Measurements from ENCODE around the gene ADGRB3. TPM values are rescaled to one million over a fixed set of nuclear protein-coding genes. Genes with fewer than 3 reads are reported as not detected.
"Not testable (repeated sequence)": the region's sequence is repeated elsewhere in the genome, so short reads cannot be mapped to it uniquely, and the experiment has no call there.

The ADGRB3 gene
- total RNA-seq, 2 experiments from 2014 or later: not detected

GRCh38 chr6:68852791-68853190 lies 217.7 kb downstream of the ADGRB3 start:
- Mint-ChIP-seq H3K9me3 (peaks cover under 1% of the 10 kb centered on the region), H3K27me3 (no peaks in the 10 kb centered on the region), H3K4me3 (no peak overlapping the region), H3K27ac (no peak overlapping the region), H3K4me1 (no peaks in the 10 kb centered on the region), H3K36me3 (no peaks in the 10 kb centered on the region)
- DNase-seq: no peak

- Mint-ChIP-seq H3K4me3 (no peak overlapping the region), H3K27me3 (no peaks in the 10 kb centered on the region), H3K4me1 (no peaks in the 10 kb centered on the region), H3K36me3 (no peaks in the 10 kb centered on the region), H3K27ac (no peak overlapping the region), H3K9me3 (peaks cover 15% of the 10 kb centered on the region)
- DNase-seq: no peak
Measured at GRCh38 chr6:68859233-68859632, 224.2 kb downstream of the ADGRB3 start.

GRCh38 chr6:68868646-68869045 lies 233.6 kb downstream of the ADGRB3 start:
- H3K27ac Mint-ChIP-seq: no peak overlapping the region
- no peak for DNase-seq
- peaks cover 5% of the 10 kb centered on the region for H3K9me3 Mint-ChIP-seq
- no peaks in the 10 kb centered on the region for H3K36me3 Mint-ChIP-seq
- H3K4me3 Mint-ChIP-seq: no peak overlapping the region
- no peaks in the 10 kb centered on the region for H3K27me3 Mint-ChIP-seq
- no peaks in the 10 kb centered on the region for H3K4me1 Mint-ChIP-seq

GRCh38 chr6:68873236-68873635 lies 238.2 kb downstream of the ADGRB3 start:
- Mint-ChIP-seq H3K9me3 (no peaks in the 10 kb centered on the region), H3K4me3 (no peak overlapping the region), H3K4me1 (no peaks in the 10 kb centered on the region), H3K36me3 (no peaks in the 10 kb centered on the region), H3K27ac (no peak overlapping the region), H3K27me3 (no peaks in the 10 kb centered on the region)
- no peak for DNase-seq

GRCh38 chr6:68874747-68875146 lies 239.7 kb downstream of the ADGRB3 start:
- Mint-ChIP-seq H3K4me3 (no peak overlapping the region), H3K9me3 (no peaks in the 10 kb centered on the region), H3K27me3 (no peaks in the 10 kb centered on the region), H3K4me1 (no peaks in the 10 kb centered on the region), H3K27ac (no peak overlapping the region), H3K36me3 (no peaks in the 10 kb centered on the region)
- DNase-seq: no peak

DNA sequence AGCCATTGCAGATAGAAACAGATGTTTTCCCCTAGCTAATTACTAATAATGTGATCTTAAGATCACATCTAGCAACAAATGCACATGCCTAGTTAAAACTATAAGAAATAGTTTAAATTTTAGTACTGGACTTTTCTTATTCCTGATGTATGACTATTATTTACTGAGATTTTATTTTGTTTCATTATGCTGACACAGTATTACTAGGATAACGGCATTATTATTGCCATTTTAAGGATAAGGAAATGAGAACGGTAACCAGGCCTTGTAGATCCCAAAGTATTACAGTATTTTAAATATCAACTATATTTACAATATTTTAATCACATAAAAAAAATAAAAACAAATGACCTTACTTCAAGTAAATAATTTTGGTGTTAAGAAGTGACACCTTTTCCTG lies 240.3 kb downstream of the ADGRB3 start:
- Mint-ChIP-seq H3K9me3 (no peaks in the 10 kb centered on the region), H3K27me3 (no peaks in the 10 kb centered on the region), H3K4me1 (no peaks in the 10 kb centered on the region), H3K4me3 (no peak overlapping the region), H3K36me3 (no peaks in the 10 kb centered on the region), H3K27ac (no peak overlapping the region)
- no peak for DNase-seq

- H3K36me3 Mint-ChIP-seq: no peaks in the 10 kb centered on the region
- H3K4me1 Mint-ChIP-seq: no peaks in the 10 kb centered on the region
- H3K27me3 Mint-ChIP-seq: no peaks in the 10 kb centered on the region
- no peak overlapping the region for H3K27ac Mint-ChIP-seq
- no peaks in the 10 kb centered on the region for H3K9me3 Mint-ChIP-seq
- H3K4me3 Mint-ChIP-seq: no peak overlapping the region
- DNase-seq: no peak
Measured at GRCh38 chr6:68876792-68877493, 241.9 kb downstream of the ADGRB3 start.

GRCh38 chr6:68880050-68880813 lies 245.2 kb downstream of the ADGRB3 start:
- Mint-ChIP-seq H3K4me3 (no peak overlapping the region), H3K36me3 (no peaks in the 10 kb centered on the region), H3K4me1 (no peaks in the 10 kb centered on the region), H3K9me3 (no peaks in the 10 kb centered on the region), H3K27me3 (no peaks in the 10 kb centered on the region), H3K27ac (no peak overlapping the region)
- DNase-seq: no peak

DNA sequence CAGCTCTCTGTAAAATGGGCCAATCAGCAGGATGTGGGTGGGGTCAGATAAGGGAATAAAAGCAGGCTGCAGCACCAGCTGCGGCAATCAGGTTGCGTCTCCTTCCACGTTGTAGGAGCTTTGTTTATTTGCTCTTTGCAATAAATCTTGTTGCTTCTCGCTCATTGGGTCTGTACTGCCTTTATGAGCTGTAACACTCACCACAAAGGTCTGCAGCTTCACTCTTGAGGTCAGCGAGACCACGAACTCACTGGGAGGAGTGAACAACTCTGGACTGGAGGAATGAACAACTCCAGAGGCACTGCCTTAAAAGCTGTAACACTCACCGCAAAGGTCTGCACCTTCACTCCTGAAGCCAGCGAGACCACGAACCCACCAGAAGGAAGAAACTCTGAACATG lies 248.2 kb downstream of the ADGRB3 start:
- H3K9me3 Mint-ChIP-seq, H3K4me1 Mint-ChIP-seq, H3K4me3 Mint-ChIP-seq, DNase-seq, H3K27me3 Mint-ChIP-seq, H3K27ac Mint-ChIP-seq, H3K36me3 Mint-ChIP-seq: not testable (repeated sequence)

GRCh38 chr6:68891419-68891818 lies 256.3 kb downstream of the ADGRB3 start:
- H3K4me1 Mint-ChIP-seq: no peaks in the 10 kb centered on the region

GRCh38 chr6:68892452-68892851 lies 257.4 kb downstream of the ADGRB3 start:
- Mint-ChIP-seq H3K4me3 (no peak overlapping the region), H3K27ac (no peak overlapping the region), H3K36me3 (no peaks in the 10 kb centered on the region), H3K4me1 (no peaks in the 10 kb centered on the region), H3K9me3 (peaks cover 4% of the 10 kb centered on the region), H3K27me3 (no peaks in the 10 kb centered on the region)
- DNase-seq: no peak

More at GRCh38 chr6:68891419-68891818, 256.3 kb downstream of the ADGRB3 start:
- Mint-ChIP-seq H3K9me3 (no peaks in the 10 kb centered on the region), H3K27me3 (no peaks in the 10 kb centered on the region), H3K27ac (no peak overlapping the region), H3K4me3 (no peak overlapping the region), H3K36me3 (no peaks in the 10 kb centered on the region)
- DNase-seq: no peak

DNA sequence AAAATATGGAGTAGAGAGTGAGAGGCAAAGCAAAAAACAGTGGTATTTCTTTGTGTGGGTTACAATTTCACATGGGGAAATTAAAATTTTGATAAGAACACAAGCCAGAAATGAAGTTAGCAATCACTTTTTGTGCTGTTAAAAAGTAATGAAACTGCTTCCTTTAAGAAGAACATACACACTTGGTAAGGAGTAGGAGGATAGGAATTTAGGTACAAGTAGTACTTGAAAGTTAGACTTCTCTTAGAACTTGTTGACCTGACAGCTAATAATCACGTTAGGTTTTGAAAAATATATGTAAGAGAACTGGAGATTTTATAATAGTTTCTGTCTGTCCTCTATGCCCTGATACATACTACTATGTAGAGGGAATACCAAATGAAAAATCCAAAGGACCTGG lies 260.8 kb downstream of the ADGRB3 start:
- H3K4me3 Mint-ChIP-seq: no peak overlapping the region
- DNase-seq: no peak

GRCh38 chr6:68901044-68901443 lies 266.0 kb downstream of the ADGRB3 start:
- H3K27me3 Mint-ChIP-seq: no peaks in the 10 kb centered on the region
- peaks cover 4% of the 10 kb centered on the region for H3K9me3 Mint-ChIP-seq
- no peak for DNase-seq
- H3K4me1 Mint-ChIP-seq: no peaks in the 10 kb centered on the region
- no peaks in the 10 kb centered on the region for H3K36me3 Mint-ChIP-seq
- H3K27ac Mint-ChIP-seq: no peak overlapping the region
- H3K4me3 Mint-ChIP-seq: no peak overlapping the region

More for the DNA sequence above, 260.8 kb downstream of the ADGRB3 start:
- no peak overlapping the region for H3K27ac Mint-ChIP-seq
- no peaks in the 10 kb centered on the region for H3K4me1 Mint-ChIP-seq
- H3K9me3 Mint-ChIP-seq: peaks cover 4% of the 10 kb centered on the region
- no peaks in the 10 kb centered on the region for H3K27me3 Mint-ChIP-seq
- H3K36me3 Mint-ChIP-seq: no peaks in the 10 kb centered on the region

GRCh38 chr6:68911334-68911733 lies 276.3 kb downstream of the ADGRB3 start:
- H3K27me3 Mint-ChIP-seq: no peaks in the 10 kb centered on the region
- H3K4me3 Mint-ChIP-seq: no peak overlapping the region

DNA sequence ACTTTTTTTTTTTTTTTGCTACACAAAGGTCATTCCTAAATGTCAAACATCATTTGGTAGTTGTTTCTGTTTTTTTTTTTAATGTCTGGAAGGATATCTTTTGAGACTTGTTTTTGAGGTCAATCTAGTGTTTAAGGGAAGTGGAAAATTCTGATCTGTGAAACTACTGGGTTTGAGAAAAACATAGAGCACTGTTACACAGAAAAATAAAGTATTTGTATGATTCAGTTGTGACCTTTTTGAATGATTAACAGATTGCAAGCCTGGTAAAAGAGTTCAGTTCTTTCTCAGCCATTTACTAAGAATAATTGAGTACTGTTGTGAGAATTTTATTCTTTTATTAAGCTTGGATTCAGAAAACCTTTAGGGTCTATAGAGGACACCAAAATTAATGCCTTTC lies 276.7 kb downstream of the ADGRB3 start:
- Mint-ChIP-seq H3K9me3 (peaks cover 2% of the 10 kb centered on the region), H3K4me1 (no peaks in the 10 kb centered on the region), H3K27me3 (no peaks in the 10 kb centered on the region), H3K36me3 (no peaks in the 10 kb centered on the region), H3K27ac (no peak overlapping the region), H3K4me3 (no peak overlapping the region)
- no peak for DNase-seq

More at GRCh38 chr6:68911334-68911733, 276.3 kb downstream of the ADGRB3 start:
- no peaks in the 10 kb centered on the region for H3K36me3 Mint-ChIP-seq
- H3K4me1 Mint-ChIP-seq: no peaks in the 10 kb centered on the region
- no peak overlapping the region for H3K27ac Mint-ChIP-seq
- no peak for DNase-seq
- H3K9me3 Mint-ChIP-seq: peaks cover 2% of the 10 kb centered on the region

GRCh38 chr6:68912805-68913204 lies 277.7 kb downstream of the ADGRB3 start:
- H3K4me1 Mint-ChIP-seq, H3K27me3 Mint-ChIP-seq: not testable (repeated sequence)

More at GRCh38 chr6:68912805-68913204, 277.7 kb downstream of the ADGRB3 start:
- not testable (repeated sequence) for DNase-seq, H3K27ac Mint-ChIP-seq, H3K4me3 Mint-ChIP-seq, H3K36me3 Mint-ChIP-seq, H3K9me3 Mint-ChIP-seq

Data from activated naive CD8-positive, alpha-beta T cell treated with anti-CD3 and anti-CD28 coated beads for 36 hours (primary cell).